ENCODE measurements around the gene RAB31.

DNA sequence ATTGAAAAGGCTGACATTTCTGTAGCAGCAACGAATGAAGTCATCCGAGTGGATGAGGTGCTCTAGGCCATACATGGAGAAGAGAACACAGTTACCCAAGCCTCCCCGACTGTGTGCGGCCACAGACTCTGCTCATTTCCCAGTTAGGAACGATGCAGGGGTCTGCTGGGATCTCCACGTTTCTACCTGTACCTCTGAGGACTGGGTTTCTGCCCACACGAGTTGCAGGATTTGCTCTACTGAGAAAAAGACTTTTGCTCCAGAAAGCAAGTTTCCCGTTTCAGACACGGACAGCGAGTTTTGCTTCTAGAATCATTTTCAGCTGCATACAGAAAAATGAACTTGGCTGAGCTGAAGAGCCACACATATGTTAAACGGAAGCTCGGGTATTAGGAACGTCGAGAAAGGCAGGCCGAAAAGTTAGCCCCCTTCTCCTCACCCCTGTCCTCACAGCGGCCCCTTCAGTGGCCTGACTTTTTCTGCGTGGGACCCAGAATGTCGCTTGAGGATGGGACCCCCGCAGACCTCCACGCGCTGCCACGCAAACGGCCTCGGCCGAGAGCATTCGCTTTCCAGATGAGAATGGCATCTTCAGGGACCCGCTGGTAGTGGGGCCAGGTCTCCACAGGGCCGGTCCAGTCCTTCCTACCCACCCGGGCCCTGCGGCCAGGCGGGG is 582 bp upstream of the RAB31 start:
- TF ChIP-seq POLR2AphosphoS5 (IDR thresholded peaks at IDR 0.05): peak in 1 of 3 donors; percentile 10
- TF ChIP-seq CTCF (IDR thresholded peaks at IDR 0.05): no peak
- no peak for TF ChIP-seq POLR2A (IDR thresholded peaks at IDR 0.05)

All from breast epithelium (tissue), 3 donors.